DOHH2 (cell line): ENCODE results near the gene LPAR5.

ENCODE experiments used
- CTCF ChIP-seq: fragments of 200-600 bp; sonication (generic); IDR thresholded peaks from one replicate; pipeline ENCODE4 v1.5.1; 2014; ENCODE audit warnings: antibody characterized with exemption, mild to moderate bottlenecking, low read depth, low read length; ENCODE audit not compliant: poor library complexity, severe bottlenecking
- EZH2phosphoT487 ChIP-seq: fragments of 200-600 bp; sonication (generic); IDR thresholded peaks from 2 replicates; pipeline ENCODE4 v1.6.1; 2017; ENCODE audit warnings: borderline replicate concordance, mild to moderate bottlenecking, antibody characterized with exemption, low read length, moderate library complexity, mixed read lengths

GRCh38 chr12:6638305-6638704, 2.5 kb upstream of the LPAR5 start:
- TF ChIP-seq CTCF: no peak
- TF ChIP-seq EZH2phosphoT487: no peak
